Stomach smooth muscle (tissue), 2 donors: ENCODE data around the gene SMAD6.
"Not testable (repeated sequence)": the region's sequence is repeated elsewhere in the genome, so short reads cannot be mapped to it uniquely, and the experiment has no call there.

ENCODE experiments used
- H3K27ac ChIP-seq: one replicate; pipeline ENCODE4 v1.7.0; 2013; ENCODE audit warnings: mild to moderate bottlenecking, low read length, inconsistent platforms
- H3K27me3 ChIP-seq, 2 donors: one replicate each; pipeline ENCODE4 v1.7.0; 2013; ENCODE audit warnings: low read length in 2 of 2; ENCODE audit not compliant: insufficient read depth in 2 of 2, control insufficient read depth in 1 of 2
- H3K36me3 ChIP-seq, 2 donors: one replicate each; pipeline ENCODE4 v1.7.0; 2013; ENCODE audit warnings: low read length in 2 of 2; ENCODE audit not compliant: control insufficient read depth in 2 of 2, insufficient read depth in 2 of 2
- H3K4me1 ChIP-seq: one replicate; pipeline ENCODE4 v1.7.0; 2013; ENCODE audit warnings: low read length; ENCODE audit not compliant: control insufficient read depth, insufficient read depth
- H3K4me3 ChIP-seq, 2 donors: one replicate each; pipeline ENCODE4 v1.7.0; 2013; ENCODE audit warnings: low read length in 2 of 2
- H3K9ac ChIP-seq, 2 donors: one replicate each; pipeline ENCODE4 v1.7.0; 2013; ENCODE audit warnings: low read length in 2 of 2, mild to moderate bottlenecking in 1 of 2
- H3K9me3 ChIP-seq, 2 donors: one replicate each; pipeline ENCODE4 v1.7.0; 2013; ENCODE audit warnings: low read length in 2 of 2; ENCODE audit not compliant: control insufficient read depth in 2 of 2
- donor health status: healthy.
- donor health status: Pancreatic carcinoma.

SMAD6 gene

GRCh38 chr15:66675446-66675845 lies 26.6 kb upstream of the SMAD6 start:
- Histone ChIP-seq H3K9ac (no peak overlapping the region), H3K4me1 (no peaks in the 10 kb centered on the region), H3K36me3 (no peaks in the 10 kb centered on the region), H3K27me3 (peaks cover 0 to 8% of the 10 kb centered on the region in 2 donors), H3K9me3 (no peaks in the 10 kb centered on the region), H3K27ac (no peak overlapping the region), H3K4me3 (no peak overlapping the region)

GRCh38 chr15:66677336-66677735 lies 24.7 kb upstream of the SMAD6 start:
- Histone ChIP-seq H3K36me3 (no peaks in the 10 kb centered on the region), H3K27ac (no peak overlapping the region), H3K27me3 (peaks cover 0 to 7% of the 10 kb centered on the region in 2 donors), H3K4me1 (no peaks in the 10 kb centered on the region), H3K9ac (no peak overlapping the region), H3K9me3 (peaks cover 0 to 6% of the 10 kb centered on the region in 2 donors), H3K4me3 (no peak overlapping the region)

GRCh38 chr15:66679061-66679656 lies 22.9 kb upstream of the SMAD6 start:
- peaks cover 0 to 6% of the 10 kb centered on the region in 2 donors for H3K9me3 ChIP-seq
- no peak overlapping the region for H3K27ac ChIP-seq
- peaks cover 0 to 5% of the 10 kb centered on the region in 2 donors for H3K27me3 ChIP-seq
- no peak overlapping the region for H3K9ac ChIP-seq
- no peak overlapping the region for H3K4me3 ChIP-seq
- H3K4me1 ChIP-seq: no peaks in the 10 kb centered on the region
- H3K36me3 ChIP-seq: no peaks in the 10 kb centered on the region

- no peaks in the 10 kb centered on the region for H3K36me3 ChIP-seq
- peaks cover 0 to 6% of the 10 kb centered on the region in 2 donors for H3K9me3 ChIP-seq
- H3K4me1 ChIP-seq: no peaks in the 10 kb centered on the region
- no peak overlapping the region for H3K27ac ChIP-seq
- H3K9ac ChIP-seq: no peak overlapping the region
- H3K4me3 ChIP-seq: no peak overlapping the region
- peaks cover 0 to 4% of the 10 kb centered on the region in 2 donors for H3K27me3 ChIP-seq
Measured at GRCh38 chr15:66679657-66680108, 22.4 kb upstream of the SMAD6 start.

- H3K4me3 ChIP-seq: no peak overlapping the region
- H3K27ac ChIP-seq: no peak overlapping the region
- H3K27me3 ChIP-seq: peaks cover 0 to 3% of the 10 kb centered on the region in 2 donors
- H3K9me3 ChIP-seq: peaks cover 0 to 6% of the 10 kb centered on the region in 2 donors
- H3K36me3 ChIP-seq: no peaks in the 10 kb centered on the region
- no peaks in the 10 kb centered on the region for H3K4me1 ChIP-seq
- H3K9ac ChIP-seq: no peak overlapping the region
Measured at GRCh38 chr15:66680502-66680901, 21.5 kb upstream of the SMAD6 start.

GRCh38 chr15:66681395-66681794 lies 20.6 kb upstream of the SMAD6 start:
- Histone ChIP-seq H3K27me3 (peaks cover 0 to 3% of the 10 kb centered on the region in 2 donors), H3K27ac (no peak overlapping the region), H3K4me1 (no peaks in the 10 kb centered on the region), H3K9ac (no peak overlapping the region), H3K36me3 (no peaks in the 10 kb centered on the region), H3K9me3 (peaks cover 0 to 6% of the 10 kb centered on the region in 2 donors), H3K4me3 (no peak overlapping the region)

GRCh38 chr15:66682246-66682645 lies 19.8 kb upstream of the SMAD6 start:
- H3K27me3 ChIP-seq: peaks cover 0 to 3% of the 10 kb centered on the region in 2 donors
- H3K9ac ChIP-seq: no peak overlapping the region
- no peak overlapping the region for H3K4me3 ChIP-seq
- H3K36me3 ChIP-seq: no peaks in the 10 kb centered on the region
- H3K27ac ChIP-seq: no peak overlapping the region
- H3K4me1 ChIP-seq: no peaks in the 10 kb centered on the region
- peaks cover 0 to 6% of the 10 kb centered on the region in 2 donors for H3K9me3 ChIP-seq

GRCh38 chr15:66682865-66683264 lies 19.2 kb upstream of the SMAD6 start:
- Histone ChIP-seq H3K27me3 (peaks cover 0 to 2% of the 10 kb centered on the region in 2 donors), H3K4me3 (no peak overlapping the region), H3K9ac (no peak overlapping the region), H3K4me1 (no peaks in the 10 kb centered on the region), H3K36me3 (no peaks in the 10 kb centered on the region), H3K27ac (no peak overlapping the region), H3K9me3 (peaks cover 0 to 6% of the 10 kb centered on the region in 2 donors)

- no peaks in the 10 kb centered on the region for H3K27me3 ChIP-seq
- no peaks in the 10 kb centered on the region for H3K36me3 ChIP-seq
- H3K9ac ChIP-seq: no peak overlapping the region
- no peaks in the 10 kb centered on the region for H3K4me1 ChIP-seq
- H3K4me3 ChIP-seq: no peak overlapping the region
- H3K27ac ChIP-seq: no peak overlapping the region
- peaks cover 0 to 6% of the 10 kb centered on the region in 2 donors for H3K9me3 ChIP-seq
Measured at GRCh38 chr15:66684136-66684681, 17.8 kb upstream of the SMAD6 start.

GRCh38 chr15:66685638-66686150 lies 16.3 kb upstream of the SMAD6 start:
- peaks cover 0 to 6% of the 10 kb centered on the region in 2 donors for H3K9me3 ChIP-seq
- H3K27me3 ChIP-seq: no peaks in the 10 kb centered on the region
- H3K27ac ChIP-seq: no peak overlapping the region
- no peak overlapping the region for H3K4me3 ChIP-seq
- H3K36me3 ChIP-seq: no peaks in the 10 kb centered on the region
- H3K9ac ChIP-seq: no peak overlapping the region
- H3K4me1 ChIP-seq: no peaks in the 10 kb centered on the region

- H3K4me1 ChIP-seq, H3K36me3 ChIP-seq, H3K27ac ChIP-seq, H3K9ac ChIP-seq, H3K4me3 ChIP-seq, H3K9me3 ChIP-seq, H3K27me3 ChIP-seq: not testable (repeated sequence)
Measured at GRCh38 chr15:66690912-66691311, 11.1 kb upstream of the SMAD6 start.
